ENCODE data around the gene RNF150. TPM values are rescaled to one million over a fixed set of nuclear protein-coding genes. Genes with fewer than 3 reads are reported as not detected.

The RNF150 gene
- total RNA-seq, 1 experiment from 2014 or later: 0.15 TPM

- no peaks in the 10 kb centered on the region for H3F3A ChIP-seq (ENCODE audit: insufficient read depth, low read depth)
- CTCF ChIA-PET: no interaction called here
- H3K9me2 ChIP-seq (ENCODE audit: insufficient read depth): no peaks in the 10 kb centered on the region
- H3K4me2 ChIP-seq: no peak overlapping the region
- H2AFZ ChIP-seq: no peak overlapping the region
- no peaks in the 10 kb centered on the region for H3K4me1 ChIP-seq (replicated peaks; ENCODE audit: insufficient read depth)
- intact Hi-C loops (cut with micrococcal nuclease; ENCODE audit: unreplicated experiment): no loop called here
- no peak for DNase-seq
- no peaks in the 10 kb centered on the region for H3K27me3 ChIP-seq (ENCODE audit: insufficient read depth, low read depth)
- POLR2A ChIA-PET (ENCODE audit: unreplicated experiment): no interaction called here
- no peaks in the 10 kb centered on the region for H3K9me3 ChIP-seq (ENCODE audit: insufficient read depth, low read depth)
- no peaks in the 10 kb centered on the region for H3K36me3 ChIP-seq (ENCODE audit: low read depth)
- no peak for TF ChIP-seq CTCF (conservative IDR thresholded peaks at IDR 0.05)
- no peak for TF ChIP-seq EZH2 (IDR thresholded peaks at IDR 0.05; ENCODE audit: low read depth)
- BruUV-seq (replicated peaks): no TSS peak
- no peaks in the 10 kb centered on the region for H3K79me2 ChIP-seq (ENCODE audit: low read depth)
- no peaks in the 10 kb centered on the region for H4K20me1 ChIP-seq (ENCODE audit: insufficient read depth)
- H3K4me3 ChIP-seq: no peak overlapping the region
- H3K27ac ChIP-seq: no peak overlapping the region
These were observed 130.9 kb downstream of the RNF150 start for GRCh38 chr4:141002323-141002805.

GRCh38 chr4:140996766-140997165 is 136.5 kb downstream of the RNF150 start:
- no peak overlapping the region for H3K4me2 ChIP-seq
- no peak for TF ChIP-seq EZH2 (IDR thresholded peaks at IDR 0.05; ENCODE audit: low read depth)
- POLR2A ChIA-PET (ENCODE audit: unreplicated experiment): no interaction called here
- no peaks in the 10 kb centered on the region for H3K9me3 ChIP-seq (ENCODE audit: insufficient read depth, low read depth)
- no peaks in the 10 kb centered on the region for H3K9me2 ChIP-seq (ENCODE audit: insufficient read depth)
- H3K27me3 ChIP-seq (ENCODE audit: insufficient read depth, low read depth): no peaks in the 10 kb centered on the region
- H4K20me1 ChIP-seq (ENCODE audit: insufficient read depth): no peaks in the 10 kb centered on the region
- intact Hi-C loops (cut with micrococcal nuclease; ENCODE audit: unreplicated experiment): no loop called here
- no peaks in the 10 kb centered on the region for H3K36me3 ChIP-seq (ENCODE audit: low read depth)
- no peak overlapping the region for H2AFZ ChIP-seq
- H3K27ac ChIP-seq: no peak overlapping the region
- H3K79me2 ChIP-seq (ENCODE audit: low read depth): no peaks in the 10 kb centered on the region
- BruUV-seq (replicated peaks): no TSS peak
- no peaks in the 10 kb centered on the region for H3K4me1 ChIP-seq (replicated peaks; ENCODE audit: insufficient read depth)
- no peak for DNase-seq
- no peaks in the 10 kb centered on the region for H3F3A ChIP-seq (ENCODE audit: insufficient read depth, low read depth)
- no peak overlapping the region for H3K4me3 ChIP-seq
- CTCF ChIA-PET: no interaction called here

DNA sequence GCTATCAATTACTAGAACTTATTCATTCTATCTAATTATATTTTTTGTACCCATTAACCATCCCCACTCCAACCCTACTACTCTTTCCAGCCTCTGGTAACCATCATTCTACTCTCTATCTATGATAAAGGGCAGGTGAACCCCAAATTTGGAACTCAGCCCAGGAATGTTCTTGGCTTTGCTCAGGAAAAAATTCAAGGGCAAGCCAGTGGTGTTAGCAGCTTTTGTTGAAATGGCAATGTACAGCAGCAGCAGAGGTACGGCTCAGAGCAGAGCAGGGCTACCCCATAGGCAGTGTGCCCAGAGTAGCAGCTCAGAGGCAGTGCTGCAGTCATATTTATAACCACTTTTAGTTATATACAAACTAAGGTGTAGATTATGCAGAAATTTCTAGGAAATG is 138.2 kb downstream of the RNF150 start:
- DNase-seq: no peak
- intact Hi-C loops (cut with micrococcal nuclease; ENCODE audit: unreplicated experiment): no loop called here
- POLR2A ChIA-PET (ENCODE audit: unreplicated experiment): no interaction called here
- Histone ChIP-seq H2AFZ (no peak overlapping the region), H3K9me3 (ENCODE audit: insufficient read depth, low read depth) (no peaks in the 10 kb centered on the region), H3K4me3 (no peak overlapping the region), H3K27me3 (ENCODE audit: insufficient read depth, low read depth) (no peaks in the 10 kb centered on the region), H3K27ac (no peak overlapping the region), H3K9me2 (ENCODE audit: insufficient read depth) (no peaks in the 10 kb centered on the region), H4K20me1 (ENCODE audit: insufficient read depth) (no peaks in the 10 kb centered on the region), H3K36me3 (ENCODE audit: low read depth) (no peaks in the 10 kb centered on the region), H3K4me1 (replicated peaks; ENCODE audit: insufficient read depth) (no peaks in the 10 kb centered on the region), H3F3A (ENCODE audit: insufficient read depth, low read depth) (no peaks in the 10 kb centered on the region), H3K4me2 (no peak overlapping the region), H3K79me2 (ENCODE audit: low read depth) (no peaks in the 10 kb centered on the region)
- no peak for TF ChIP-seq CTCF (conservative IDR thresholded peaks at IDR 0.05)
- no peak for TF ChIP-seq EZH2 (IDR thresholded peaks at IDR 0.05; ENCODE audit: low read depth)
- no TSS peak for BruUV-seq (replicated peaks)
- CTCF ChIA-PET: no interaction called here

DNA sequence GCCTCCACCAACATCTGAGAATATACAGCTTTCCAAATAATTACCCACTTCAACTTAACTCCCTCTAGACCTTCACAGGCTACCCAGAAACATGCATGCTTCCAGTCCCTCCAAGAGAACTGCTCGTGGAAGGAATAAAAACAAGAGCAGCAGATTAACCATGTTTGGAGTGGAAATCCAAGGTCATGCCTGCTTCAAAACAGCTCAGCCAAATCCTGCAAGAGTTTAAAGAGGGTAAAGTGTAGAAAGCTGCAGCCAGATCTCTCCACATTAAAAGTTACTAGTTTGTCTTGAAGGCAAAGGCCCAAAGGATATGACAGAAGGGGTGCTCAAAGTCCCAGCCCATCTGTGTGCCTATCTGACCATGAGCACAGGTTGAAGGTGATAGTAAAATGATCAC is 139.3 kb downstream of the RNF150 start:
- TF ChIP-seq EZH2 (IDR thresholded peaks at IDR 0.05; ENCODE audit: low read depth) (no peak), CTCF (conservative IDR thresholded peaks at IDR 0.05) (no peak)
- H3K4me3 ChIP-seq: no peak overlapping the region
- CTCF ChIA-PET: no interaction called here
- no peaks in the 10 kb centered on the region for H3K4me1 ChIP-seq (replicated peaks; ENCODE audit: insufficient read depth)
- H3K9me3 ChIP-seq (ENCODE audit: insufficient read depth, low read depth): no peaks in the 10 kb centered on the region
- POLR2A ChIA-PET (ENCODE audit: unreplicated experiment): no interaction called here
- H3K9me2 ChIP-seq (ENCODE audit: insufficient read depth): no peaks in the 10 kb centered on the region
- H3K27ac ChIP-seq: no peak overlapping the region
- no peak overlapping the region for H3K4me2 ChIP-seq
- BruUV-seq (replicated peaks): no TSS peak
- no peaks in the 10 kb centered on the region for H4K20me1 ChIP-seq (ENCODE audit: insufficient read depth)
- intact Hi-C loops (cut with micrococcal nuclease; ENCODE audit: unreplicated experiment): no loop called here
- H3K36me3 ChIP-seq (ENCODE audit: low read depth): no peaks in the 10 kb centered on the region
- DNase-seq: no peak
- no peaks in the 10 kb centered on the region for H3F3A ChIP-seq (ENCODE audit: insufficient read depth, low read depth)
- no peaks in the 10 kb centered on the region for H3K79me2 ChIP-seq (ENCODE audit: low read depth)
- no peaks in the 10 kb centered on the region for H3K27me3 ChIP-seq (ENCODE audit: insufficient read depth, low read depth)
- H2AFZ ChIP-seq: no peak overlapping the region

Measured in PC-9 (cell line).